ENCODE results near the gene TAMALIN. TPM values are rescaled to one million over a fixed set of nuclear protein-coding genes. Genes with fewer than 3 reads are reported as not detected.

Gene TAMALIN
- total RNA-seq, 1 donor from 2014 or later, result 52.8 TPM

GRCh38 chr12:51960890-51961289, 45.9 kb upstream of the TAMALIN start:
- TF ChIP-seq, protein P1, sequence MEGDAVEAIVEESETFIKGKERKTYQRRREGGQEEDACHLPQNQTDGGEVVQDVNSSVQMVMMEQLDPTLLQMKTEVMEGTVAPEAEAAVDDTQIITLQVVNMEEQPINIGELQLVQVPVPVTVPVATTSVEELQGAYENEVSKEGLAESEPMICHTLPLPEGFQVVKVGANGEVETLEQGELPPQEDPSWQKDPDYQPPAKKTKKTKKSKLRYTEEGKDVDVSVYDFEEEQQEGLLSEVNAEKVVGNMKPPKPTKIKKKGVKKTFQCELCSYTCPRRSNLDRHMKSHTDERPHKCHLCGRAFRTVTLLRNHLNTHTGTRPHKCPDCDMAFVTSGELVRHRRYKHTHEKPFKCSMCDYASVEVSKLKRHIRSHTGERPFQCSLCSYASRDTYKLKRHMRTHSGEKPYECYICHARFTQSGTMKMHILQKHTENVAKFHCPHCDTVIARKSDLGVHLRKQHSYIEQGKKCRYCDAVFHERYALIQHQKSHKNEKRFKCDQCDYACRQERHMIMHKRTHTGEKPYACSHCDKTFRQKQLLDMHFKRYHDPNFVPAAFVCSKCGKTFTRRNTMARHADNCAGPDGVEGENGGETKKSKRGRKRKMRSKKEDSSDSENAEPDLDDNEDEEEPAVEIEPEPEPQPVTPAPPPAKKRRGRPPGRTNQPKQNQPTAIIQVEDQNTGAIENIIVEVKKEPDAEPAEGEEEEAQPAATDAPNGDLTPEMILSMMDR (IDR thresholded peaks at IDR 0.05), result no peak
- ATAC-seq (ENCODE audit: low read depth) (no peak), DNase-seq (no peak)
- no peaks in the 10 kb centered on the region for H3K27me3 Mint-ChIP-seq
- H3K27ac Mint-ChIP-seq, result no peak overlapping the region
- peaks cover 3% of the 10 kb centered on the region for H3K36me3 Mint-ChIP-seq (ENCODE audit: low read depth)
- CTCF ChIA-PET, result interaction anchor here (2.1 kb wide), 1 partner anchor 10 kb away, joined by 8 read pairs; no protein-coding TSS in a partner anchor
- no peaks in the 10 kb centered on the region for H3K9me3 Mint-ChIP-seq
- POLR2A ChIA-PET, result no interaction called here
- H3K4me3 Mint-ChIP-seq, result no peak overlapping the region
- no peaks in the 10 kb centered on the region for H3K4me1 Mint-ChIP-seq
- intact Hi-C loops (cut with micrococcal nuclease), result no loop called here

GRCh38 chr12:51961834-51962233, 44.9 kb upstream of the TAMALIN start:
- DNase-seq (no peak), ATAC-seq (ENCODE audit: low read depth) (no peak)
- CTCF ChIA-PET, result interaction anchor here (1.2 to 2.1 kb wide), 2 partner anchors 9 to 64 kb away, joined by 4 to 8 read pairs; no protein-coding TSS in a partner anchor
- POLR2A ChIA-PET, result no interaction called here
- TF ChIP-seq, protein P1 (IDR thresholded peaks at IDR 0.05), result no peak
- Mint-ChIP-seq H3K36me3 (ENCODE audit: low read depth) (peaks cover 3% of the 10 kb centered on the region), H3K4me3 (no peak overlapping the region), H3K4me1 (no peaks in the 10 kb centered on the region), H3K9me3 (no peaks in the 10 kb centered on the region), H3K27me3 (no peaks in the 10 kb centered on the region), H3K27ac (no peak overlapping the region)
- intact Hi-C loops (cut with micrococcal nuclease), result no loop called here

DNA sequence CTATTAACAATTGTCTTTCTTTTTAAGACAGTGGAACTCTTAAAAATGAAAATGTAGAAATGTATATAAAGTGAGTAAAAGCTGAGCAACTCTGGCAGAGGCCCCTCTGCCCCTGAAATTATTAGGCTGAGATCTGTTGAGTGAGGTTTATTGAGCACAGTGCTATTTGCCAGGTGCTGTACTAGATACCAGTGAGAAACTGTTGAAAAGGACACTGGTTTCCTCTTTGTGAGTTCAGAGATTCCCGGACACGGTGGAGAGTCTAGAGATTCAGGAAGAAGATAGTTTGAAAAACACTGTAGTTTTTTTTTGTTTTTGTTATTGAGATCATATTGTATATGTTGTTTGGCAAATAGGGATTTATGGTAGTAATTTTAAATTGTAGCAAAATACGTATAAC, 44.0 kb upstream of the TAMALIN start:
- Mint-ChIP-seq H3K9me3 (no peaks in the 10 kb centered on the region), H3K4me3 (no peak overlapping the region), H3K27ac (no peak overlapping the region), H3K27me3 (no peaks in the 10 kb centered on the region), H3K4me1 (no peaks in the 10 kb centered on the region), H3K36me3 (ENCODE audit: low read depth) (peaks cover 3% of the 10 kb centered on the region)
- DNase-seq (no peak), ATAC-seq (ENCODE audit: low read depth) (no peak)
- POLR2A ChIA-PET, result no interaction called here
- CTCF ChIA-PET, result interaction anchor here (1.2 to 2.1 kb wide), 2 partner anchors 8 to 63 kb away, joined by 4 to 8 read pairs; no protein-coding TSS in a partner anchor
- TF ChIP-seq, protein P1 (IDR thresholded peaks at IDR 0.05), result no peak
- intact Hi-C loops (cut with micrococcal nuclease), result no loop called here

- Mint-ChIP-seq H3K4me3 (no peak overlapping the region), H3K9me3 (no peaks in the 10 kb centered on the region), H3K4me1 (no peaks in the 10 kb centered on the region), H3K36me3 (ENCODE audit: low read depth) (peaks cover 3% of the 10 kb centered on the region), H3K27ac (no peak overlapping the region), H3K27me3 (no peaks in the 10 kb centered on the region)
- no peak for DNase-seq
- POLR2A ChIA-PET, result no interaction called here
- CTCF ChIA-PET, result no interaction called here
- TF ChIP-seq, protein P1 (IDR thresholded peaks at IDR 0.05), result no peak
- intact Hi-C loops (cut with micrococcal nuclease), result no loop called here
- ATAC-seq (ENCODE audit: low read depth), result no peak
Observed at GRCh38 chr12:51963477-51963876, 43.3 kb upstream of the TAMALIN start.

DNA sequence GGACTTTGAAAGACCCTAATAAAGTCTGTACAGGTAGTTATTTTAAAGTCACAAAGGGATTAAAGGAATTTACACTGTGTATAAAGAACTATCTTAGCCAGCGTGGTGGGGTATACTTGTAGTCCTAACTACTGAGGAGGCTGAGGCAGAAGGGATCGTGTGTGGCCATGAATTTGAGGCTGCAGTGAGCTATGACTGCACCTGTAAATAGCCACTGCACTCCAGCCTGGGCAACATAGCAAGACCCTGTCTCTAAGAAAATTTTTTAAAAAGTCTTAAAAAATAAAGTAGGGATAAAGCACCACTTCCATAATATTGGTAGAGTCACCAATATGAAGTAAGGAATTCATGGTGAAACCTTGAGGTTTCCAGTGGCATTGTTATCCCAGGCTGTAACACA, 37.1 kb upstream of the TAMALIN start:
- DNase-seq (no peak), ATAC-seq (ENCODE audit: low read depth) (no peak)
- Mint-ChIP-seq H3K9me3 (no peaks in the 10 kb centered on the region), H3K27me3 (no peaks in the 10 kb centered on the region), H3K4me1 (peaks cover 49% of the 10 kb centered on the region), H3K36me3 (ENCODE audit: low read depth) (no peaks in the 10 kb centered on the region), H3K27ac (no peak overlapping the region), H3K4me3 (no peak overlapping the region)
- TF ChIP-seq, protein P1 (IDR thresholded peaks at IDR 0.05), result no peak
- intact Hi-C loops (cut with micrococcal nuclease), result loop anchor here (10.0 kb wide), 1 partner anchor 95 kb away; no protein-coding TSS in a partner anchor
- POLR2A ChIA-PET, result no interaction called here
- CTCF ChIA-PET, result interaction anchor here (1.8 to 2.5 kb wide), 3 partner anchors 8 to 148 kb away, joined by 6 to 9 read pairs (median 8); no protein-coding TSS in a partner anchor
